Cardiac fibroblast (primary cell): Measurements from ENCODE around the gene TMBIM6.

ENCODE experiments used
- DNase-seq, 2 donors: peaks; one replicate each; pipeline versions ENCODE4 v3.0.0 to v3.0.0-alpha.2; 2010; ENCODE audit warnings: low read depth in 2 of 2
- H3K4me3 ChIP-seq, 2 donors: replicated peaks in 1 of 2; 1 replicate in 1 of 2; 2 replicates in 1 of 2; pipeline ENCODE4 v1.5.1; 2011; ENCODE audit warnings: low read depth in 2 of 2, low read length in 2 of 2, mild to moderate bottlenecking in 2 of 2, moderate library complexity in 1 of 2
- CTCF ChIP-seq: IDR thresholded peaks from one replicate; pipeline ENCODE4 v1.5.1; 2011; ENCODE audit warnings: low read depth, mild to moderate bottlenecking, low read length, inconsistent platforms

The TMBIM6 gene

GRCh38 chr12:49740930-49741881 is at the start of gene TMBIM6:
TMBIM6 (plus strand) TSS chr12:49741557; CDS start chr12:49752494, 10,937 bp downstream.
- DNase-seq: peak; percentile 100
- peak; percentile 97 for TF ChIP-seq CTCF
- peak within 1 kb of the TSS; percentile 79 to 95 for H3K4me3 ChIP-seq

- TF ChIP-seq CTCF: no peak
- DNase-seq: no peak
Observed at GRCh38 chr12:49692851-49693250, 48.5 kb upstream of the TMBIM6 start.

DNA sequence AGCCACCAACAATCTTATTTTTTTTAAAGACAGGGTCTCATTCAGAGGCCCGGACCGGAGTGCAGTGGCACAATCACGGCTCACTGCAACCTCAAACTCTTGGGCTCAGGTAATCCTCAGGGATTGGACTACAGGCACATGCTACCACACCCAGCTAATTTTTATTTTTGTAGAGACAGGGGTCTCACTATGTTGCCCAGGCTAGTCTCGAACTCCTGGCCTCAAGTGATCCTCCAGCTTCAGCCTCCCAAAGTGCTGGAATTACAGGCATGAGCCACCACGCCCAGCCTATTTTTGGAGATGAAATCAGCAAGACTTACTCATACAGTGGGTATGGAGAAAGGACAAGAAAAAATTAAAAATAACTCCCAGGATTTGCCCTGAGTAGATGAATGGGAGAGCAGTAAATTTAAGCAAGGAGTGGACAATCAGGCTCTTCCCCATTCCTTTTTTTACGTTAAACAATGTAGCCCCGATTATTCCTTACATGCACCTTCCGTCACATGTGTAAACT is 47.4 kb upstream of the TMBIM6 start:
- TF ChIP-seq CTCF: no peak
- peak in 1 of 2 donors; percentile 68 for DNase-seq
- H3K4me3 ChIP-seq: no peak overlapping the region

More at GRCh38 chr12:49692851-49693250, 48.5 kb upstream of the TMBIM6 start:
- H3K4me3 ChIP-seq: no peak overlapping the region

GRCh38 chr12:49696723-49697122 is 44.6 kb upstream of the TMBIM6 start:
- TF ChIP-seq CTCF: no peak
- H3K4me3 ChIP-seq: no peak overlapping the region
- DNase-seq: no peak

GRCh38 chr12:49697808-49698207 is 43.5 kb upstream of the TMBIM6 start:
- no peak for DNase-seq
- H3K4me3 ChIP-seq: no peak overlapping the region
- TF ChIP-seq CTCF: no peak

- TF ChIP-seq CTCF: no peak
- peak overlapping the region; percentile 4 to 17 for H3K4me3 ChIP-seq
- DNase-seq: peak; percentile 57 to 73
Observed at GRCh38 chr12:49698619-49699545, 42.5 kb upstream of the TMBIM6 start.
